Myometrial cell (primary cell): ENCODE results near the gene CD86. TPM values are rescaled to one million over a fixed set of nuclear protein-coding genes. Genes with fewer than 3 reads are reported as not detected.

Experiments used
- total RNA-seq: library from RNA; depleted of rRNA; stranded (reverse); fragments of >200 nt; gene quantifications from 2 replicates; pipeline ENCODE4 v1.2.3, GENCODE V29; 2015

CD86 gene
- total RNA-seq = not detected in 2 replicates

GRCh38 chr3:122055215-122055614 lies at the start of gene CD86:
CD86 (plus strand) TSS chr3:122055362; CDS start chr3:122055490, 128 bp downstream.

GRCh38 chr3:122021811-122022401 lies 33.3 kb upstream of the CD86 start, which contains the start of gene ILDR1:
ILDR1 (minus strand) TSS chr3:122022247; CDS start chr3:122022077, 170 bp downstream.

Other genes starting within 250 kb of the CD86 start
- 9.4 and 11.0 TPM in 2 replicates for gene IQCB1, start 220.3 kb upstream of the CD86 start, total RNA-seq
- 0.29 and 1.4 TPM in 2 replicates for gene EAF2, start 220.2 kb upstream of the CD86 start, total RNA-seq
- gene SLC15A2, start 161.0 kb upstream of the CD86 start, total RNA-seq = under 0.01 TPM in 1 of 2 replicates, not detected in the other
- gene ILDR1, start 33.1 kb upstream of the CD86 start, total RNA-seq = 0.53 TPM in 1 of 2 replicates, not detected in the other
- gene CASR, start 128.3 kb downstream of the CD86 start, total RNA-seq = not detected in 2 replicates